DND-41 (cell line): ENCODE measurements around the gene OTOGL.
"Not testable (repeated sequence)": the region's sequence is repeated elsewhere in the genome, so short reads cannot be mapped to it uniquely, and the experiment has no call there.

ENCODE experiments used
- CTCF ChIP-seq: IDR thresholded peaks from 2 replicates; pipeline ENCODE4 v1.5.1; 2012; ENCODE audit warnings: borderline replicate concordance, low read length, moderate library complexity, mild to moderate bottlenecking; ENCODE audit not compliant: poor library complexity, severe bottlenecking; ENCODE audit errors: extremely low read depth
- EZH2 ChIP-seq: IDR thresholded peaks from 3 replicates; pipeline ENCODE4 v1.6.1; 2012; ENCODE audit warnings: borderline replicate concordance, low read depth, mild to moderate bottlenecking, moderate library complexity, low read length, inconsistent platforms; ENCODE audit not compliant: severe bottlenecking

DNA sequence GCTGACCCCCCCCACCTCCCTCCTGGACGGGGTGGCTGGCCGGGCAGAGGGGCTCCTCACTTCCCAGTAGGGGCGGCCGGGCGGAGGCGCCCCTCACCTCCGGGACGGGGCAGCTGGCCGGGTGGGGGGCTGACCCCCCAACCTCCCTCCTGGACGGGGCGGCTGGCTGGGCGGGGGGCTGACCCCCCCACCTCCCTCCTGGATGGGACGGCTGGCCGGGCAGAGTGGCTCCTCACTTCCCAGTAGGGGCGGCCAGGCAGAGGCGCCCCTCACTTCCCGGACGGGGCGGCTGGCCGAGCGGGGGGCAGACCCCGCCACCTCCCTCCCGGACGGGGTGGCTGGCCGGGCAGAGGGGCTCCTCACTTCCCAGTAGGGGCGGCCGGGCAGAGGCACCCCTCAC lies 208.1 kb downstream of the OTOGL start:
- TF ChIP-seq CTCF, EZH2: not testable (repeated sequence)
